GM12872 (cell line): ENCODE data around the gene EDRF1.

ENCODE experiments used
- TF ChIP-seq, protein P1 (sequence below): IDR thresholded peaks from 3 replicates; pipeline ENCODE4 v1.5.1; 2011; ENCODE audit warnings: low read depth, mild to moderate bottlenecking, low read length, moderate library complexity; ENCODE audit not compliant: insufficient read depth

EDRF1 gene

DNA sequence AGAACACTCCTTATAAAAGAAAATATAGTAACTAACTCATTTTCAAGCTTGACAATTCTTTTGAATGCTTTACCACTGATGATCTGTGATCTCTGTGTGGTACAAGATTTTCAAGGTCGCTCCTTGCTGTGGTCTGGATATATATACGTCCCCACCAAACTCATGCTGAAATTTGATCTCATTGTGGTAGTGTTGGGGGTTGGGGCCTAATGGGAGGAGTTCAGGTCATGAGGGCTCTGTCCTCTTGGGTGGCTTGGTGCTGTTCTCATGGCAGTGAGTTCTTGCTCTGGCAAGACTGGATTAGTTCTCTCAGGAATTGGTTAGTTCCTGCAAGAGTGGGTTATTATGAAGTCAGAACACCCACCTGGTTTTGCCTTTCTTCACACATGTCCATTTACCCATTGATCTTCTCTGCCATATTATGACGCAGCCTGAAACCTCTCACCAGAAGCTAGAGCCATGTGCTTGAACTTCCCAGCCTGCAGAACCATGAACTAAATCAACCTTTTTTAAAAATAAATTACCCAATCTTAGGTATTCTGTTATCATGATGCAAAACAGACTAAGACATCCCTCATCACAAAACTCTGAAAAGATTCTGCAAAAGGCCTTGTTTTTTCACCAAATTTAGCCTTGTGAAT lies 8.3 kb upstream of the EDRF1 start:
- TF ChIP-seq, protein P1, sequence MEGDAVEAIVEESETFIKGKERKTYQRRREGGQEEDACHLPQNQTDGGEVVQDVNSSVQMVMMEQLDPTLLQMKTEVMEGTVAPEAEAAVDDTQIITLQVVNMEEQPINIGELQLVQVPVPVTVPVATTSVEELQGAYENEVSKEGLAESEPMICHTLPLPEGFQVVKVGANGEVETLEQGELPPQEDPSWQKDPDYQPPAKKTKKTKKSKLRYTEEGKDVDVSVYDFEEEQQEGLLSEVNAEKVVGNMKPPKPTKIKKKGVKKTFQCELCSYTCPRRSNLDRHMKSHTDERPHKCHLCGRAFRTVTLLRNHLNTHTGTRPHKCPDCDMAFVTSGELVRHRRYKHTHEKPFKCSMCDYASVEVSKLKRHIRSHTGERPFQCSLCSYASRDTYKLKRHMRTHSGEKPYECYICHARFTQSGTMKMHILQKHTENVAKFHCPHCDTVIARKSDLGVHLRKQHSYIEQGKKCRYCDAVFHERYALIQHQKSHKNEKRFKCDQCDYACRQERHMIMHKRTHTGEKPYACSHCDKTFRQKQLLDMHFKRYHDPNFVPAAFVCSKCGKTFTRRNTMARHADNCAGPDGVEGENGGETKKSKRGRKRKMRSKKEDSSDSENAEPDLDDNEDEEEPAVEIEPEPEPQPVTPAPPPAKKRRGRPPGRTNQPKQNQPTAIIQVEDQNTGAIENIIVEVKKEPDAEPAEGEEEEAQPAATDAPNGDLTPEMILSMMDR = no peak

DNA sequence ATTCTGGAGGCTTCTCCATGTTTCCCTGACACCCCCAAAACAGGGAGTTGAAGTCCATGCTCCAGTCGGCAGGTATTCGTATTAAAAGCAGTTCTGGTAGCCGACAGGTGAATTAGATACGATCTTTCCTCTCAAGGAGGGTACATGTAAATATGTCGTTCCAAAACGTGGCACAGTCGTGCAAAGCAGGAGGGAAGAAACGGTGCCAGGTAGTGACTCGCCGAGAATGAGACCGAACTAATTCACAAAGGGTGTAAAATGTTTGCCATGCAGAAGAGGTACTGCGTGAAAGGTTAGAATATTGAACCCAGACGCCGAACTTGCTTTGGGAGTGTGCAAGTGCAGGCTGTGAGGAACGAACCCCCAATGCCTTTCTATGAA lies 483 bp downstream of the EDRF1 start:
- TF ChIP-seq, protein P1 = no peak

GRCh38 chr10:125721035-125721434 lies 1.5 kb downstream of the EDRF1 start:
- TF ChIP-seq, protein P1 = no peak

DNA sequence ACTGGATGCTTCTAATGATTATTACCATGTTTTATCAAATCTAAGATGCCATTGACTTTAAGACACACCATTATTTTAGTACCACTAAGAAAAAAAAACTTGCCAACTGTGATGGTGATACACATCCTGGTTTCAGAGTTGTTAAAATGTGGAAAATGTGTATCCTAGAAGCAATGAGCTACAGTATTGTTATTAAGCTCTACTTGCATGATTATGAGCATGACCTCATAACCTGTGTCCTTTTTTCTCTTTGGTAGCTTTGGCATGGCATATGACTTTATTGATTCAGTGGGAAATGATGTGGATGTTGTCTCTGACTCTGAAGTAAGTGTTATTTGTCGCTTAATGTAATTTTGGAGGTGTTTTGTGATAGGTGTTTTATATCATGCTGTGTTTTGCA lies 3.3 kb downstream of the EDRF1 start:
- TF ChIP-seq, protein P1 = no peak

- TF ChIP-seq, protein P1 = no peak
Observed at GRCh38 chr10:125726914-125727313, 7.4 kb downstream of the EDRF1 start.

GRCh38 chr10:125727436-125727835 lies 7.9 kb downstream of the EDRF1 start:
- TF ChIP-seq, protein P1 = no peak

DNA sequence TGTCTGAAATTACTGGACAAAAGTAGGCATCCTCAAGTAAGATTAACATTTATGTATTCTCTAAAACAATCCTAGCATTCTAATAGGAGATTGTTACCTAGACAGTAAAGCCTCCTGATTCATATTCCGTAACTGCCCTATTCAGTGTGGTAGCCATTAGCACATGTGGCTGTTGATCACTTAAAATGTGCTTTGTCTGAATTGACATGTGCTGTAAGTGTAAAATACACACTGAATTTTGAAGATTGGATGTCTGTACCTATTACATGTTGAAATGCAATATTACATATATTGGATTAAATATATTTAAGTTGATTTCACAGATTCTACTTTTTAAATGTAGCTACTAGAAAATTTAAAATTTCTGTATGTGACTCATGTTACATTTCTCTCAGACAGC lies 14.6 kb downstream of the EDRF1 start:
- TF ChIP-seq, protein P1 = no peak

DNA sequence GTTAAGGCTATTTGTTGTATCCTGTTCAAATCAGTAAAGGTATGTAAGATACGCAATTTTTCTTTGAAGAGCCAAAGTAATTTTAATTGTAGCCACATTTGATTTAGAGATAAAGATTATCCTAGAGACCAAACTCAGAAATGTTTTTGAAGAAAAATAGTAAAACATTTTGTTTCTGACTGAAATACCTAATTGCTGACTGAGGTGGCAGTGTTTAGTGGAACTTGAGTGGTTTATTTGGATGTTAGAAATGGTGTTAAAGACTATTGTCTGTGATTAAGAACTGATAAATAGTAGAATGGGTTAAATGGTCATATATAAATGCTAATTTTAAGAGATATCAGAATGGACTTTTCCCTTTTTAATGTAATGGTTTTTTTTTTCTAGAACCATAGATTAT lies 15.3 kb downstream of the EDRF1 start:
- TF ChIP-seq, protein P1 = no peak
